ENCODE results near the gene TBL1XR1. TPM values are rescaled to one million over a fixed set of nuclear protein-coding genes. Genes with fewer than 3 reads are reported as not detected.
A peak's percentile ranks its signal among the peaks of the same experiment; 100 is the strongest.

TBL1XR1 gene
- total RNA-seq, 6 experiments from 2014 or later: 32.6 to 80.6 (median 56.2) TPM

DNA sequence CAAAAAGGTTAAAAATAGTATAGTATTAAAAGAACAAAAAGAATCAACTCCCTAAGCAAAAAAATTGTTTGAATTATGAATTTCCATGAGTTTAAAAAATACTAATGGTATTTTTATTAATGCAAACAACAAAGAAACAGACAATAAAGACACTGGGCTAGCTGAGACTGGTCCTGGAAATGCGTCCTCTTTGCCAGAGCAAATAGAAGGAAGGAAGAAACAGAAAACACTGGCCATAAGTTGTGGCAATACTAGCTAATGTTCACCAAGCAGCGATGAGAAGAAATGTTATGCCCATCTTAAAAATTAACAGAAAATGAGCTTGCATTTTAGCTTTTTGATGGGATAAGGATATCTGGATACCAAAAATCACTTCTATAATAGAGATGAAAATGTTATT lies 88.6 kb downstream of the TBL1XR1 start:
- DNase-seq (no peak), ATAC-seq (peak; percentile 63 to 80 (median 66))
- Histone ChIP-seq H3K36me3 (no peaks in the 10 kb centered on the region), H3K4me1 (peaks cover 0 to 36% (median 5%) of the 10 kb centered on the region in 4 donors), H3K4me3 (no peak overlapping the region), H3K27ac (no peak overlapping the region), H3K9me3 (no peaks in the 10 kb centered on the region), H3K27me3 (no peaks in the 10 kb centered on the region)
- TF ChIP-seq CTCF (IDR thresholded peaks at IDR 0.05): no peak
- TF ChIP-seq POLR2A (IDR thresholded peaks at IDR 0.05): no peak
- intact Hi-C loops (cut with DNase I): no loop called here
- 30% methylated on average over 2 of the region's 2 CpGs for WGBS (ENCODE audit: insufficient coverage, low coverage, low lambda C conversion rate, missing lambda C conversion rate)

DNA sequence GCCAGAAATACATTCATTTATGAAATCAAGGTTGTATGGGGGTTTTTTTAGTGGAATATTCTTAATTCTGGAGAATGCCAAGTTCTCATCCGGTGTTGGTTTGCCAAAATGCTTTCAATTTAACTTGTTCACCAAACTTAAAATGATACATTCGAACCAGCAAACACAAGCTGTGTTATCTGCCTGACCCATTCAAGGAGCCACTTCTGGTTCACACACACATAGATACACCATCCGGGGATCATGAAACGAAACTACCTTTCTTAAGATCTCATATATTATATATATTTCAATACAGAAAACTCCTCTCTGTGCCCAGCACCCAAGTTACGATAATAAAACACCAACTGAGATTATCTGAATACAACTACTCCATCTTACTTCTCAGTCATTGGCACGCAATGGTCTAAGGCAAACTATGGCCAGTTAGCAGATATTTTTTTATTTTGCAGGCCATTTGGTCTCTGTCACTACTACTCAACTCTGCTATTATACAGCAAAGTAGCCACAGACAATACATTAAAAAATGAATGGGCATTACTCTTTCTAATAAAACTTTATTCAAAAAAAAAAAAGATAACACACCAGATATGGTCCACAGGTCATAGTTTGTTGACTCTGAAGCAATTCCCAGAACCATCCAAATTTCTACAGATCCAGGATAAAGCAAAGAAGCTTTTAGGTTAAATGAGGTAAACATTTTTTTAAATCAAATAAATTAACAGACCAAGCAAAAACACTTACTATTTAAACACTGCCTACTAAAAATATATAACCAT lies 89.6 kb downstream of the TBL1XR1 start:
- H3K36me3 ChIP-seq: no peaks in the 10 kb centered on the region
- TF ChIP-seq POLR2A (IDR thresholded peaks at IDR 0.05) (no peak), CTCF (IDR thresholded peaks at IDR 0.05) (no peak)
- H3K9me3 ChIP-seq: no peaks in the 10 kb centered on the region
- H3K4me1 ChIP-seq: peaks cover 0 to 36% (median 5%) of the 10 kb centered on the region in 4 donors
- no peaks in the 10 kb centered on the region for H3K27me3 ChIP-seq
- no peak overlapping the region for H3K27ac ChIP-seq
- ATAC-seq (peak in 3 of 4 donors; percentile 18 to 53 (median 52)), DNase-seq (no peak)
- 71% methylated on average over 6 of the region's 6 CpGs for WGBS (ENCODE audit: insufficient coverage, low coverage, low lambda C conversion rate, missing lambda C conversion rate)
- no peak overlapping the region for H3K4me3 ChIP-seq
- intact Hi-C loops (cut with DNase I): no loop called here

- ATAC-seq (no peak), DNase-seq (no peak)
- H3K27ac ChIP-seq: no peak overlapping the region
- peaks cover 0 to 36% (median 5%) of the 10 kb centered on the region in 4 donors for H3K4me1 ChIP-seq
- no peak for TF ChIP-seq CTCF (IDR thresholded peaks at IDR 0.05)
- no peak for TF ChIP-seq POLR2A (IDR thresholded peaks at IDR 0.05)
- no peaks in the 10 kb centered on the region for H3K36me3 ChIP-seq
- H3K27me3 ChIP-seq: no peaks in the 10 kb centered on the region
- no peaks in the 10 kb centered on the region for H3K9me3 ChIP-seq
- H3K4me3 ChIP-seq: no peak overlapping the region
- intact Hi-C loops (cut with DNase I): no loop called here
- 86% methylated on average over 3 of the region's 3 CpGs for WGBS (ENCODE audit: insufficient coverage, low coverage, low lambda C conversion rate, missing lambda C conversion rate)
Measured at GRCh38 chr3:177106594-177106993, 90.7 kb downstream of the TBL1XR1 start.

GRCh38 chr3:177106184-177106583 lies 91.1 kb downstream of the TBL1XR1 start:
- H3K36me3 ChIP-seq: no peaks in the 10 kb centered on the region
- H3K27ac ChIP-seq: no peak overlapping the region
- no peak overlapping the region for H3K4me3 ChIP-seq
- 82% methylated on average over 7 of the region's 7 CpGs for WGBS (ENCODE audit: insufficient coverage, low coverage, low lambda C conversion rate, missing lambda C conversion rate)
- intact Hi-C loops (cut with DNase I): no loop called here
- H3K4me1 ChIP-seq: peaks cover 0 to 36% (median 5%) of the 10 kb centered on the region in 4 donors
- no peaks in the 10 kb centered on the region for H3K9me3 ChIP-seq
- H3K27me3 ChIP-seq: no peaks in the 10 kb centered on the region
- no peak for DNase-seq
- ATAC-seq: no peak
- TF ChIP-seq CTCF (IDR thresholded peaks at IDR 0.05) (no peak), POLR2A (IDR thresholded peaks at IDR 0.05) (no peak)
